Stimulated activated CD8-positive, alpha-beta memory T cell treated with anti-CD3 and anti-CD28 coated beads, Interleukin-7, amount 100 ng/mL, for 1 hour (primary cell): ENCODE data around the gene PPP3R2.
"Not testable (repeated sequence)": the region's sequence is repeated elsewhere in the genome, so short reads cannot be mapped to it uniquely, and the experiment has no call there.

Experiments
- DNase-seq, 2 donors: peaks; one replicate each; pipeline ENCODE4 v3.0.0-alpha.2; 2020; ENCODE audit warnings: low read depth in 2 of 2

PPP3R2 gene

GRCh38 chr9:101587332-101588043, 7.3 kb downstream of the PPP3R2 start:
- no peak for DNase-seq

- no peak for DNase-seq
Observed at GRCh38 chr9:101586651-101587050, 8.1 kb downstream of the PPP3R2 start.

GRCh38 chr9:101585740-101586139, 9.0 kb downstream of the PPP3R2 start:
- DNase-seq: no peak

- DNase-seq: no peak
Observed at GRCh38 chr9:101582553-101582952, 12.2 kb downstream of the PPP3R2 start.

GRCh38 chr9:101579711-101580545, 14.8 kb downstream of the PPP3R2 start:
- no peak for DNase-seq

- DNase-seq: no peak
Observed at GRCh38 chr9:101578378-101578777, 16.4 kb downstream of the PPP3R2 start.

GRCh38 chr9:101574731-101575333, 19.9 kb downstream of the PPP3R2 start:
- DNase-seq: no peak

GRCh38 chr9:101572316-101572715, 22.5 kb downstream of the PPP3R2 start:
- DNase-seq: no peak

GRCh38 chr9:101571114-101571513, 23.7 kb downstream of the PPP3R2 start:
- DNase-seq: no peak

GRCh38 chr9:101569741-101570501, 24.8 kb downstream of the PPP3R2 start:
- DNase-seq: no peak

GRCh38 chr9:101567725-101568350, 26.9 kb downstream of the PPP3R2 start:
- DNase-seq: no peak

- no peak for DNase-seq
Observed at GRCh38 chr9:101566904-101567724, 27.7 kb downstream of the PPP3R2 start.

GRCh38 chr9:101564252-101564651, 30.5 kb downstream of the PPP3R2 start:
- DNase-seq: no peak

GRCh38 chr9:101562966-101563365, 31.8 kb downstream of the PPP3R2 start:
- no peak for DNase-seq

GRCh38 chr9:101561740-101562139, 33.0 kb downstream of the PPP3R2 start:
- no peak for DNase-seq

- not testable (repeated sequence) for DNase-seq
Observed at GRCh38 chr9:101549472-101550098, 45.2 kb downstream of the PPP3R2 start.

- no peak for DNase-seq
Observed at GRCh38 chr9:101543098-101543735, 51.6 kb downstream of the PPP3R2 start.
